Measurements from ENCODE around the gene ADRA1B.

- TF ChIP-seq SUZ12 (IDR thresholded peaks at IDR 0.05; ENCODE audit: extremely low read depth, insufficient read depth, insufficient read length) = no peak
- no peak for TF ChIP-seq YY1 (IDR thresholded peaks at IDR 0.05; ENCODE audit: insufficient read depth, insufficient read length)
These were observed 91.2 kb downstream of the ADRA1B start for GRCh38 chr5:160007514-160007913.
